ENCODE results near the gene FNBP1L. TPM values are rescaled to one million over a fixed set of nuclear protein-coding genes. Genes with fewer than 3 reads are reported as not detected.

FNBP1L gene
- total RNA-seq, 1 donor from 2014 or later: 107 TPM

- peaks cover 33% of the 10 kb centered on the region for H3K4me1 Mint-ChIP-seq (ENCODE audit: unreplicated experiment)
- no peak for TF ChIP-seq CTCF (IDR thresholded peaks at IDR 0.05; ENCODE audit: unreplicated experiment)
- no peak for DNase-seq (ENCODE audit: low spot score)
- H3K9me3 Mint-ChIP-seq (ENCODE audit: unreplicated experiment): no peaks in the 10 kb centered on the region
- H3K4me3 Mint-ChIP-seq (ENCODE audit: unreplicated experiment): peak overlapping the region; percentile 96
- peak overlapping the region; percentile 94 for H3K27ac Mint-ChIP-seq (ENCODE audit: unreplicated experiment)
- H3K27me3 Mint-ChIP-seq (ENCODE audit: unreplicated experiment): peaks cover 11% of the 10 kb centered on the region
- peaks cover 9% of the 10 kb centered on the region for H3K36me3 Mint-ChIP-seq (ENCODE audit: low read depth, unreplicated experiment)
These were observed 974 bp upstream of the FNBP1L start for GRCh38 chr1:93446837-93447451.

GRCh38 chr1:93448292-93448982 lies 519 bp downstream of the FNBP1L start:
- H3K36me3 Mint-ChIP-seq (ENCODE audit: low read depth, unreplicated experiment): peaks cover 9% of the 10 kb centered on the region
- no peak for TF ChIP-seq CTCF (IDR thresholded peaks at IDR 0.05; ENCODE audit: unreplicated experiment)
- peak overlapping the region; percentile 90 for H3K27ac Mint-ChIP-seq (ENCODE audit: unreplicated experiment)
- peak overlapping the region; percentile 100 for H3K4me3 Mint-ChIP-seq (ENCODE audit: unreplicated experiment)
- peak; percentile 56 for DNase-seq (ENCODE audit: low spot score)
- H3K9me3 Mint-ChIP-seq (ENCODE audit: unreplicated experiment): no peaks in the 10 kb centered on the region
- H3K27me3 Mint-ChIP-seq (ENCODE audit: unreplicated experiment): peaks cover 11% of the 10 kb centered on the region
- H3K4me1 Mint-ChIP-seq (ENCODE audit: unreplicated experiment): peaks cover 40% of the 10 kb centered on the region

- Mint-ChIP-seq H3K27me3 (ENCODE audit: unreplicated experiment) (peaks cover 11% of the 10 kb centered on the region), H3K27ac (ENCODE audit: unreplicated experiment) (peak overlapping the region; percentile 90), H3K36me3 (ENCODE audit: low read depth, unreplicated experiment) (peaks cover 9% of the 10 kb centered on the region), H3K9me3 (ENCODE audit: unreplicated experiment) (no peaks in the 10 kb centered on the region), H3K4me1 (ENCODE audit: unreplicated experiment) (peaks cover 48% of the 10 kb centered on the region), H3K4me3 (ENCODE audit: unreplicated experiment) (peak overlapping the region; percentile 100)
- DNase-seq (ENCODE audit: low spot score): peak; percentile 28
- no peak for TF ChIP-seq CTCF (IDR thresholded peaks at IDR 0.05; ENCODE audit: unreplicated experiment)
These were observed 1.3 kb downstream of the FNBP1L start for GRCh38 chr1:93448983-93449804.

- Mint-ChIP-seq H3K9me3 (ENCODE audit: unreplicated experiment) (no peaks in the 10 kb centered on the region), H3K4me1 (ENCODE audit: unreplicated experiment) (peaks cover 49% of the 10 kb centered on the region), H3K36me3 (ENCODE audit: low read depth, unreplicated experiment) (peaks cover 9% of the 10 kb centered on the region), H3K27me3 (ENCODE audit: unreplicated experiment) (peaks cover 11% of the 10 kb centered on the region), H3K4me3 (ENCODE audit: unreplicated experiment) (peak overlapping the region; percentile 84), H3K27ac (ENCODE audit: unreplicated experiment) (no peak overlapping the region)
- no peak for DNase-seq (ENCODE audit: low spot score)
- no peak for TF ChIP-seq CTCF (IDR thresholded peaks at IDR 0.05; ENCODE audit: unreplicated experiment)
These were observed 2.4 kb downstream of the FNBP1L start for GRCh38 chr1:93450321-93450720.

Data from endothelial cell (in vitro differentiated cells).